Urothelium cell line (cell line): Measurements from ENCODE around the gene GRN.
A peak's percentile ranks its signal among the peaks of the same experiment; 100 is the strongest.
"Not testable (repeated sequence)": the region's sequence is repeated elsewhere in the genome, so short reads cannot be mapped to it uniquely, and the experiment has no call there.

Experiments used
- DNase-seq: peaks from one replicate; pipeline ENCODE4 v3.0.0; 2011; ENCODE audit warnings: low spot score, mixed read lengths
- FAIRE-seq: peaks from 2 replicates; lab custom pipeline; 2011; peaks lifted over from hg19 to GRCh38; lab: Jason Lieb, UNC

GRN gene

DNA sequence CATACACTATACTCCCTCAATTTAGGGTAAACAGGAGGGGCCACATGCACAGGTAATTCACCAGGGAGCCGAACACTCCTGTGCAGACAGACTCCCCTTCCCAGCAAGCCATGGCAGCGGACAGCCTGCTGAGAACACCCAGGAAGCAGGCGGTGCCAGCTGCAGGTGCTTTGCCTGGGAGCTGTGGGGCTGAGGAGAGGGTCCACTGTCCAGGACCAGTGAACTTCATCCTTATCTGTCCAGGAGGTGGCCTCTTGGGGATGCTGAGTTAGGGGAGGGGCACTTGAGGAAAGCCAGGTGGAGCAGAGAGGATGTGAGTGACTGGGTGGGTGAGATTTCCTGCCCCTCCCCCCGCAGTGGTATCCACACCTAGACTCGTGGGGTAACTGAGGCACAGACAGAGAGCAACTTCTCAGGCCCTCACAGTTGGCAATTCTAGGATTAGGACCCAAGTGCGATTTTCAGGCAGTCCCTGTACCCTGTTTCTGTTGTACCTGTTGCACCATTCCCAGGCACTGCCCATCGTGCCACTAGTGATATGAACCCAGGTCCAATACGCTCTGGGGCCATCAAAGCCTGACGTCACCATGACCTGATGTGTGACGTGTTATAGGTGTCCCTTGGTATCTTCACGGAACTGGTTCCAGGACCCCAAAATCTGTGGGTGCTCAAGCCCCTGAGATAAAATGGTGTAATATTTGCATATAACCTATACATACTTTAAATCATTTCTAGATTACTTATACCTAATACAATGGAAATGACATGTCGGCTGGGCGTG lies 1.2 kb downstream of the GRN start:
- no peak for FAIRE-seq
- DNase-seq = no peak

DNA sequence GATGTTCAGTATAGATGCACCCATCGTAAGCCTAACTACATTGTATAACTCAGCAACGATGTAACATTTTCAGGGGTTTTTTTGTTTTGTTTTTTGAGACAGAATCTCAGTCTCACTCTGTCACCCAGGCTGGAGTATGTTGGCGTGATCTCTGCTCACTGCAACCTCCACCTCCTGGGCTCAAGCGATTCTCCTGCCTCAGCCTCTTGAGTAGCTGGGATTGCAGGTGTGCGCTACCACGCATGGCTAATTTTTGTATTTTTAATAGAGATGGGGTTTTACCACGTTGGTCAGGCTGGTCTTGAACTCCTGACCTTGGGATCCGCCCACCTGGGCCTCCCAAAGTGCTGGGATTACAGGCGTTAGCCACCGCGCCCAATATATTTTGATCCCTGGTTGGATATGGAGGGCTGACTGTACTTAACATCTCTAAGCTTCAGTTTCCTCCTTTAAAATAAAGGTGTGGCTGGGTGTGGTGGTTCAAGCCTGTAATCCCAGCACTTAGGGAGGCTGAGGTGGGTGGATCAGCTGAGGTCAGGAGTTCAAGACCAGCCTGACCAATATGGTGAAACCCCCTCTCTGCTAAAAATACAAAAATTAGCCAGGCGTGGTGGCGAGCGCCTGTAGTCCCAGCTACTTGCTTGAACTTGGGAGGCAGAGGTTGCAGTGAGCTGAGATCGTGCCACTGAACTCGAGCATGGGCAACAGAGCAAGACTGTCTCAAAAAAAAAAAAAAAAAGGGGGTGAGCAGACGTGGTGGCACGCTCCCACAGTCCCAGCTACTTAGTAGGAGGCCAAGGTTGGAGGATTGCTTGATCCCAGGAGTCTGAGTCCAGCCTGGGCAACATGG lies 2.3 kb downstream of the GRN start:
- not testable (repeated sequence) for DNase-seq, FAIRE-seq

DNA sequence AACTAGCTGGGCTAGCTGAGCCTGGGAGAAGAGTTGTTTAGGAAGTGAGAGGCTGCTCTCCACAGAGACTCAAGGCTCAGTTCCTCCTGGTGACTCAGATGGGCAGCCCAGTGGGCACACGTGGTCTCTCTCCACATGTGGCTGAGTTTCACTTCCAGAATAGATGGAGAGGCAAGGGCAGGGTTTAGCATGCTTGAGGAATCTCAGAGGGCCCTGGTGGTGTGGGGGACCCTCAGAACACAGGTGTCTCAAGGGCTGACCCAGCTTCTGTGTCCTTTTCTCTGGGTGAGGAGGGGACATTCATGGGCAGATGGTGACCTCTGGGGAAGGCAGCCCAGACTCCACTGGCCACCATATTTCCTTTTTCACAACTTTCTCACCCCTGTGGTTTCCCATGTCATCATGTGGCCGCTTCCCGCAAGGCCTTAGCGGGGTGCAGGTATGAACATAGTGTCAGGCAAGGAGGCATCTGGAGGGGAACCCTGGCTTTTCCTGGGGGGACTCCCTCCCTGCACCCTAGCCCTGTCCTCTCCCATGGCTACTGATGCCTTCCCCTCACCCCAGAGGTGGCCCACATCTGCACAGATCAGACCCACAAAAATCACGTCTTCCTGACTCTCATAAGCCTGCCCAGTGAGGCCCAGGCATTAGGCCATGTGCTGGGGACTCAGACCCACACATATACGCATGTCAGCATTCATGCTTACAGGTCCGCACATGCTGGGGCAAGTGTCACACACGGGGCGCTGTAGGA lies 3.3 kb downstream of the GRN start:
- DNase-seq = no peak
- no peak for FAIRE-seq

DNA sequence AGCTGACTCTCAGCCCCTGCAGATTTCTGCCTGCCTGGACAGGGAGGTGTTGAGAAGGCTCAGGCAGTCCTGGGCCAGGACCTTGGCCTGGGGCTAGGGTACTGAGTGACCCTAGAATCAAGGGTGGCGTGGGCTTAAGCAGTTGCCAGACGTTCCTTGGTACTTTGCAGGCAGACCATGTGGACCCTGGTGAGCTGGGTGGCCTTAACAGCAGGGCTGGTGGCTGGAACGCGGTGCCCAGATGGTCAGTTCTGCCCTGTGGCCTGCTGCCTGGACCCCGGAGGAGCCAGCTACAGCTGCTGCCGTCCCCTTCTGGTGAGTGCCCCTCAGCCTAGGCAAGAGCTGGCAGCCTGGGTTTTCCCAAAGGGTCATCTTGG lies 3.9 kb downstream of the GRN start:
- DNase-seq (no peak), FAIRE-seq (no peak)

DNA sequence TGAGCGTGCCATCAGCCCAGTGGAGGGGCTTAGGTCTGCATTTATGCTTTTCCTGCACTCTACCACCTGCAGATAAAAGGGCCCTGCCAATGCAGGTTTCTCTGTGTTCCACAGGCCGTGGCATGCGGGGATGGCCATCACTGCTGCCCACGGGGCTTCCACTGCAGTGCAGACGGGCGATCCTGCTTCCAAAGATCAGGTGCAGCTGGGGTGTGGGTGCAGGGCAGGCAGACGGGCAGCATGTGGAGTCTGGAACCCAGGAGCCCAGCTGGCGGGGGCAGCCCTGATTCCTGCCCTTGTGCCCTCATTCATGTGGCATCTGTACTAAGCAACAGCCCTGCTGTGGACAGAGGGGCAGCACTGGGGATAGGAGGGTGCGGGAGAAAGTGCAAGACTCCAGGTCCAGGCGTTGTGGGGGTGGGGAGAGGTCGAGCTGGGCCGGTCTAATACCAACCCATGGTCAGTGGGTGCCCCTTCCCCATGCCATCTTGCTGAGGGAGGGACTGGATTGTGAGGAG lies 4.5 kb downstream of the GRN start:
- DNase-seq (no peak), FAIRE-seq (no peak)

GRCh38 chr17:44350733-44351226 lies 5.7 kb downstream of the GRN start:
- DNase-seq (peak; percentile 82), FAIRE-seq (peak; percentile 91)

DNA sequence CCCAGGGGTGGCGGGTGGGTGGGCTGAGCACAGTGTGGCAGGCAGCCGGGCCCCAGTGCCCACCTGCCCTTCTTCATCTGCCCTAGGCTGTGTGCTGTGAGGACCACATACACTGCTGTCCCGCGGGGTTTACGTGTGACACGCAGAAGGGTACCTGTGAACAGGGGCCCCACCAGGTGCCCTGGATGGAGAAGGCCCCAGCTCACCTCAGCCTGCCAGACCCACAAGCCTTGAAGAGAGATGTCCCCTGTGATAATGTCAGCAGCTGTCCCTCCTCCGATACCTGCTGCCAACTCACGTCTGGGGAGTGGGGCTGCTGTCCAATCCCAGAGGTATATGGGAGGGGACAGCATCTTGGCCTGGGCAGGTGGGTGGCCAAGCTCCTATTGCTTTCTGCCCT lies 6.4 kb downstream of the GRN start:
- FAIRE-seq (no peak), DNase-seq (no peak)

DNA sequence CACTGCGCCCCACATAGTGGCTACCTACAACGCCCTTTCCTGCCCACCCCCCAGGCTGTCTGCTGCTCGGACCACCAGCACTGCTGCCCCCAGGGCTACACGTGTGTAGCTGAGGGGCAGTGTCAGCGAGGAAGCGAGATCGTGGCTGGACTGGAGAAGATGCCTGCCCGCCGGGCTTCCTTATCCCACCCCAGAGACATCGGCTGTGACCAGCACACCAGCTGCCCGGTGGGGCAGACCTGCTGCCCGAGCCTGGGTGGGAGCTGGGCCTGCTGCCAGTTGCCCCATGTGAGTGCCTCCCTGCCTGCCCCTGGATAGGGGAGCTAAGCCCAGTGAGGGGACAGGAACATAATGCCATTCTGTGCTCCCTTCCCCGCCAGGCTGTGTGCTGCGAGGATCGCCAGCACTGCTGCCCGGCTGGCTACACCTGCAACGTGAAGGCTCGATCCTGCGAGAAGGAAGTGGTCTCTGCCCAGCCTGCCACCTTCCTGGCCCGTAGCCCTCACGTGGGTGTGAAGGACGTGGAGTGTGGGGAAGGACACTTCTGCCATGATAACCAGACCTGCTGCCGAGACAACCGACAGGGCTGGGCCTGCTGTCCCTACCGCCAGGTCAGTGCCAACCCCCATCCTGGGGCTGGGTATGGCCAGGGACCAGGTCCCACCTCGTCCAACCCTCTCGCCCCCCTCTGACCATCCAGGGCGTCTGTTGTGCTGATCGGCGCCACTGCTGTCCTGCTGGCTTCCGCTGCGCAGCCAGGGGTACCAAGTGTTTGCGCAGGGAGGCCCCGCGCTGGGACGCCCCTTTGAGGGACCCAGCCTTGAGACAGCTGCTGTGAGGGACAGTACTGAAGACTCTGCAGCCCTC lies 7.1 kb downstream of the GRN start:
- DNase-seq = no peak
- peak; percentile 71 for FAIRE-seq

DNA sequence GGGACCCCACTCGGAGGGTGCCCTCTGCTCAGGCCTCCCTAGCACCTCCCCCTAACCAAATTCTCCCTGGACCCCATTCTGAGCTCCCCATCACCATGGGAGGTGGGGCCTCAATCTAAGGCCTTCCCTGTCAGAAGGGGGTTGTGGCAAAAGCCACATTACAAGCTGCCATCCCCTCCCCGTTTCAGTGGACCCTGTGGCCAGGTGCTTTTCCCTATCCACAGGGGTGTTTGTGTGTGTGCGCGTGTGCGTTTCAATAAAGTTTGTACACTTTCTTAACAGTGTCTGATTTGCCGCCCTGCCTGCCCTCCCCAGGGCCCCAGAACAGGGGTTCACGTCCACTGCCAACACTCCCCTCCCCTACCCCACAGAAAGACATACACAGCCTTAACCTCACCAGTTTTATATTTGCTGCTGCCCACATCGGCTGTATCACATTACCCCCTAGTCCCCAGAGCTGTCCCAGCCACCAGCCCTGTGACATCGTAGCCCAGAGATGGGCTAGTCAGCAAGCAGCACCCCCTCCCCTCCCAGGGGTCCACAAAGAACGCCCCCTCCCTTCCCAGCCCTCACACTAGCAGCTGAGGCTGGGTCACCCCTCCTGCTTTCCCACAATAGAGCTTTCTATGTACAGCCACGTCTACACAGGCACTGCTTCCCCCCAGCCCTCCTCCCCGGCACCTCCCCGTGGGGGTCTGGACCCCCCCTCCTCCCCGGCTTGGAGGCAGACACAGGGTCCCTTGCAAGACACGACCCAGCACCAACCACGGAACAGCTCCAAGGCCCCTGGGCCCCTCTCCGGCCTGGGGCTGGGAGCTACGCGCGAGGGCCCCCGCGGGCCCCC lies 7.9 kb downstream of the GRN start:
- DNase-seq (no peak), FAIRE-seq (no peak)

GRCh38 chr17:44353672-44354331 lies 8.7 kb downstream of the GRN start:
- FAIRE-seq (no peak), DNase-seq (no peak)

GRCh38 chr17:44354582-44355561 lies 9.8 kb downstream of the GRN start:
- DNase-seq (no peak), FAIRE-seq (no peak)

GRCh38 chr17:44355642-44356099 lies 10.6 kb downstream of the GRN start:
- no peak for FAIRE-seq
- DNase-seq = no peak

DNA sequence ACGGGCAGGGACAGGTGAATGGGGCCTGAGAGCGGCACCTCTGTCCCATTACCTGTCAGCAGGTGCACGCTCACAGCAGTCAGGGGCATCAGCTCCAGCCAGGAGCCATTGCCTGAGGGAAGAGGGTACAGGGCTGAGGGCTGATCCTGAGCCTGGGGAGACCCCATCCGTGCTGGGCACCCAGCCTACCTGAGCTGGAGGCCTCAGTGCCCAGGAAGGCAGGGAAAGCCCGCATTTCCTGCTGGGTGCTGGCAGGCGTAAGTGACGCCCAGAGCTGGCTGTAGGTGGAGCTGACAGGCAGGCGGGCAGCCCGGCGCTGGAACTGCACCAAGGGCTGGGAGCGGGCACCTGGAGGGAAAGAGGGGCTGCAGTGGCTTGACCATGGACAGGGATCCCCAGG lies 11.1 kb downstream of the GRN start:
- FAIRE-seq (no peak), DNase-seq (no peak)

- no peak for FAIRE-seq
- no peak for DNase-seq
Observed at GRCh38 chr17:44358066-44358465, 13.0 kb downstream of the GRN start.

GRCh38 chr17:44359006-44359405 lies 13.9 kb downstream of the GRN start:
- FAIRE-seq (no peak), DNase-seq (no peak)

- FAIRE-seq (no peak), DNase-seq (no peak)
Observed at GRCh38 chr17:44359458-44360143, 14.5 kb downstream of the GRN start.

DNA sequence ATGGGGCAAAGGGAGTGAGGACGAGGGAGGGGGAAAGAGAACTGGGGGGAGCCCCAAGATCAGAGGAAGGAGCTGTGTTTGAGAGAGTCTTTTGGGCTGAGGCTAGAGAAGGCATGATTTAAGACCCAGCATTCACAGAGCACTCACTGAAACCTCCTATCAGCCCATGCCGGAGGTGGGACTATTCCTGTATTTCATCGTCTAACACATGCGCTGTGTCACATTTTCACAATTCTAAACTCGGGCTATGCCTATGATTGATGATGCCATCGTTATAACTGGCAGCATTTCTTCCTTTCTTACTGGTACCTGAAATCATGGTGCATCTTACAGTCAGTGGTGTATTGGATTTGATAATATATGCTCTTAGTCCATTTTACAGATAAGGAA lies 15.0 kb downstream of the GRN start:
- no peak for DNase-seq
- FAIRE-seq = no peak
